Esophagus muscularis mucosa (tissue), 3 donors: ENCODE data around the gene SF3A1.

Source experiments
- POLR2A ChIP-seq: fragments of 450-650 bp; IDR thresholded peaks from one replicate; pipeline ENCODE4 v1.6.1; 2017; ENCODE audit warnings: antibody characterized with exemption, moderate library complexity, mild to moderate bottlenecking, low read depth
- TF ChIP-seq, protein P1 (sequence below), 3 experiments: fragments of 200-600 bp in 2 of 3; fragments of 450-650 bp in 1 of 3; sonication (generic) in 2 of 3; IDR thresholded peaks; one replicate each; pipeline ENCODE4 v1.5.1; 2017 to 2019; ENCODE audit warnings: antibody characterized with exemption in 3 of 3, mild to moderate bottlenecking in 2 of 3, moderate library complexity in 1 of 3

DNA sequence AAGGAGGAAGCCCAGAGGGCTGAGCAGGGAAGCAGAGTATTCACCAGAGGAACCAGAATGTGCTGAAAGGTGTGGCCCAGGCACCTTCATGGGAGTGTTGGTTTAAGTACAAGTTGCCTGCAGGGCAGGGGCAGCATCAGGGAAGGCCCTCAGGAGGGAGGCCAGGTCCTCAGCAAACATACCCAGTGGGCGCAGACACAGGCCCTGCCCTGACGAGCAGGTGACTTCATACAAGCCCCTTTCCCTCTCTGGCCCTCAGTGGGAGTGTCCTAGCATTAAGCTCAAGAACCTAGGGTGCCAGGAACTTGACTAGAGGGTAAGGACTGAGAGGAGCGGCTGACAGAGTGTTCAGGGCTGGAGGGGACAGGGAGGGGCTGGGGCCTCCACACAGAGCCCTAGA is 59.9 kb downstream of the SF3A1 start:
- no peak for TF ChIP-seq POLR2A
- TF ChIP-seq, protein P1, sequence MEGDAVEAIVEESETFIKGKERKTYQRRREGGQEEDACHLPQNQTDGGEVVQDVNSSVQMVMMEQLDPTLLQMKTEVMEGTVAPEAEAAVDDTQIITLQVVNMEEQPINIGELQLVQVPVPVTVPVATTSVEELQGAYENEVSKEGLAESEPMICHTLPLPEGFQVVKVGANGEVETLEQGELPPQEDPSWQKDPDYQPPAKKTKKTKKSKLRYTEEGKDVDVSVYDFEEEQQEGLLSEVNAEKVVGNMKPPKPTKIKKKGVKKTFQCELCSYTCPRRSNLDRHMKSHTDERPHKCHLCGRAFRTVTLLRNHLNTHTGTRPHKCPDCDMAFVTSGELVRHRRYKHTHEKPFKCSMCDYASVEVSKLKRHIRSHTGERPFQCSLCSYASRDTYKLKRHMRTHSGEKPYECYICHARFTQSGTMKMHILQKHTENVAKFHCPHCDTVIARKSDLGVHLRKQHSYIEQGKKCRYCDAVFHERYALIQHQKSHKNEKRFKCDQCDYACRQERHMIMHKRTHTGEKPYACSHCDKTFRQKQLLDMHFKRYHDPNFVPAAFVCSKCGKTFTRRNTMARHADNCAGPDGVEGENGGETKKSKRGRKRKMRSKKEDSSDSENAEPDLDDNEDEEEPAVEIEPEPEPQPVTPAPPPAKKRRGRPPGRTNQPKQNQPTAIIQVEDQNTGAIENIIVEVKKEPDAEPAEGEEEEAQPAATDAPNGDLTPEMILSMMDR (IDR thresholded peaks at IDR 0.05) = no peak
